ENCODE data around the gene ZBTB20.
A peak's percentile ranks its signal among the peaks of the same experiment; 100 is the strongest.

The ZBTB20 gene

DNA sequence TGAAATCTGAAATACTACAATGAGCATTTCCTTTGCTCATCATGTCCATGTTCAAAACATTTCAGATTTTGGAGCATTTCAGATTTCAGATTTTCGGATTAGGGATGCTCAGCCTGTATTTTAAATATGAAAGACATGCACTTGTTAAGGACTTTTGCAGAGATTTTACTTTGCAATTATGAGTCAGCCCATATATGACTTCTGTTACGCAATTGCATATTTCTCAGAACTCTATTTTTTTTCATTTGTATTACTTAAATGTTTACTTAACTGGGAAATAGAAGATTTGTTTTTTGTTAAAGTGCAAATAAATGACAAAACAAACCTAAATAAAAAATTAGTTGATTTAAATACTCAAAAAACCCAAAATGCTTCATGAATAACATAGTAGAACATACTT, 376.2 kb downstream of the ZBTB20 start:
- no peak for DNase-seq (ENCODE audit: low spot score)
- TF ChIP-seq, protein P1, sequence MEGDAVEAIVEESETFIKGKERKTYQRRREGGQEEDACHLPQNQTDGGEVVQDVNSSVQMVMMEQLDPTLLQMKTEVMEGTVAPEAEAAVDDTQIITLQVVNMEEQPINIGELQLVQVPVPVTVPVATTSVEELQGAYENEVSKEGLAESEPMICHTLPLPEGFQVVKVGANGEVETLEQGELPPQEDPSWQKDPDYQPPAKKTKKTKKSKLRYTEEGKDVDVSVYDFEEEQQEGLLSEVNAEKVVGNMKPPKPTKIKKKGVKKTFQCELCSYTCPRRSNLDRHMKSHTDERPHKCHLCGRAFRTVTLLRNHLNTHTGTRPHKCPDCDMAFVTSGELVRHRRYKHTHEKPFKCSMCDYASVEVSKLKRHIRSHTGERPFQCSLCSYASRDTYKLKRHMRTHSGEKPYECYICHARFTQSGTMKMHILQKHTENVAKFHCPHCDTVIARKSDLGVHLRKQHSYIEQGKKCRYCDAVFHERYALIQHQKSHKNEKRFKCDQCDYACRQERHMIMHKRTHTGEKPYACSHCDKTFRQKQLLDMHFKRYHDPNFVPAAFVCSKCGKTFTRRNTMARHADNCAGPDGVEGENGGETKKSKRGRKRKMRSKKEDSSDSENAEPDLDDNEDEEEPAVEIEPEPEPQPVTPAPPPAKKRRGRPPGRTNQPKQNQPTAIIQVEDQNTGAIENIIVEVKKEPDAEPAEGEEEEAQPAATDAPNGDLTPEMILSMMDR (IDR thresholded peaks at IDR 0.05; ENCODE audit: extremely low read depth, missing control alignments), result no peak

DNA sequence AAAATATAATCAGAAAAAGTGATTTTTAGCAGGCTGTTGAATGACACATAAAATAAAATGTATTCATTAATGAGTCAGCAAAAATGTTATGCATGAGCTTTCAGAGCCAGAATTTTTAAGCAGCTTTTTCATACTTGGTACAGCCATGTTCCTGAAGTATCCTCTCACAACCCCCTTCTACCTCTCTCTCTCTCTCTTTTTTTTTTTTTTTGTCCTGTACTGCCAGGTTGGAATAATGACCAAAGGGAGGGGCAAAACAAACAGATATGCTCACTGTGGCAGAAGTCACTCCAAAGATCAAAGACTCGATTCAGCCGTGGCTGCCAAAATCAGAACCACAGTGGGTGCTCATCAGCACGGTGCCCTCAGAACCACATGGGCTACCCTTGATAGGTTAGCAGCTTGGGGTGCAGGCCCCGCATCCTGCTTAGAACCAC, 383.0 kb downstream of the ZBTB20 start:
- TF ChIP-seq, protein P1 (IDR thresholded peaks at IDR 0.05; ENCODE audit: extremely low read depth, missing control alignments), result no peak

GRCh38 chr3:114762144-114762543, 384.9 kb downstream of the ZBTB20 start:
- no peak for DNase-seq (ENCODE audit: low spot score)
- TF ChIP-seq, protein P1 (IDR thresholded peaks at IDR 0.05; ENCODE audit: extremely low read depth, missing control alignments), result no peak

More for the DNA sequence above, 383.0 kb downstream of the ZBTB20 start:
- DNase-seq (ENCODE audit: low spot score), result no peak

DNA sequence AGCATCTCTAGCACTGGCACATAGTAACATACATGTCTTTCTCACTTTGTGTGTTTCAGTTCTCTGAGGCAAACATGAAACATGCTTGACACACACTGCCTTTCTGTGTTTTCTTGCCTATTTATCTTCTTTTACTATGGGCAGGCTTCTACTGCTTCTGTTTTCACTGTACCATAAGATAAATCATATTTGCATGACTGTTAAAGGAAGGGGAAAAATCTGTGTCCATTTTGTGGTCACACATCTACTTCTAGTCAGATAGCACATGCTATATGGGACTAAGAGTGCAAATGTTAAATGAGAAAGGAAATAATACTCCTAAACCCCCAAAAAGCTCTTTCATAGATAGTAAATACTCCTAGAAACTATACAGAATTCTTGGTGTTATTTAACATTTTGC, 386.4 kb downstream of the ZBTB20 start:
- no peak for DNase-seq (ENCODE audit: low spot score)
- TF ChIP-seq, protein P1 (IDR thresholded peaks at IDR 0.05; ENCODE audit: extremely low read depth, missing control alignments), result no peak

DNA sequence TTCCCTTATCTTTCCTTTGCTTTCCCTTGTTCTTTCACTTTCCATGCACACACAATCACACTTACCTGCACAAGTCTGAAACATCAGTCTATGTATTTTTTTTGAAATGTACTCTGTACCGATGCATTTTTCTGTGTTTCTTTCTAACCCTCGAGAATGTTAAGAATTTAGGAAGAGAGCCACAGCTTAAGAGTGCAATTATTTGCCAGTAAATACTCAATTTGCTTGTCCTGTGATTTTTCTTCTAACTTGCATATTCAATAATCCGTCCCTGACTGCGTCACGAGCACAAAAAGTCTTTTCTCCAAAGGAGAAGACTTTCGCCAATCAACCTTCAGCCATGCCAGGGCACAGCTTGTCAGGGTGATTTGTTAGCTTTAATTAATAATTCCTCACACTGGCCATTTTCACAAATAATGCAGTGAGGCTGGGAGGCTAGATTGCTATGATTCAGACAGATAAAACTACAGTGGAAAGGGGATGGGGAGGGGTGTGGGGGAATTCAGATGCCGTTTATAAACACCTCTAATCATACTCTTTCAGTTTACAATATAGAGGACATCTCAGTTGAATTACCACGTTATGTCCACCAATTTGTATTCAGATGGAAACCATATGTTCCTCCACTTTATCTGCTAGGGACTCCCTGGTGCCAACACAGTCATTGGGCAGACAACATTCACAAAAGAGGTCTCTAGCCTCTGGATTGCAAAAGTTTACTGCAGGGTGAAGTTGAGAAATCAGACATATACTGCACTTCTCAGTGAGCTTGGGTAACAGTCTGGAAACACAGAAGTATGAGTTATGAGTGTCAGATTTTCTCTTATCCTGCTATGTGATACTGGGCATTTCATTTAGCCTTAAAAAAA, 388.0 kb downstream of the ZBTB20 start:
- TF ChIP-seq, protein P1 (IDR thresholded peaks at IDR 0.05; ENCODE audit: extremely low read depth, missing control alignments), result no peak
- no peak for DNase-seq (ENCODE audit: low spot score)

- TF ChIP-seq, protein P1 (IDR thresholded peaks at IDR 0.05; ENCODE audit: extremely low read depth, missing control alignments), result no peak
- DNase-seq (ENCODE audit: low spot score), result peak; percentile 9
Measured at GRCh38 chr3:114756506-114757279, 390.4 kb downstream of the ZBTB20 start.

DNA sequence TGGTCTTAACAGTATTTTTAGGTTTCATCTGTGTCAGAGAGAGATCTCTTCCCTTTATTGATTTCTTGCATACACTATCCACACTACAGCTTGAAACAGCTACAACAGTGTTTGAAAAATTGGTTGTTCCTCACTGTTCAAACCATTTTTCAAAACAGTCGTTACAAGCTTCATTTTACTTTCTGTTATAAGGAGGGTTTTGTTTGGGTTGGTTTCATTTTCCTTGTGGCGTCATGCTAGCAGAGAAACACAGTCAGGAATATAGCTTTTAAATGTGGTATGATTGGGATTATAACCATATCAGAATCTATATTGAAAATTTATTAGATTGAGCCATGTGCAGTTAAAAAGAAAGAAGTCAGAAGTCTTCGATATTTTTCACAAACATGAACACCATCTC, 400.6 kb downstream of the ZBTB20 start:
- TF ChIP-seq, protein P1 (IDR thresholded peaks at IDR 0.05; ENCODE audit: extremely low read depth, missing control alignments), result no peak
- peak; percentile 4 for DNase-seq (ENCODE audit: low spot score)

Data from GM20000 (cell line).